ENCODE data around the gene SORCS1.

DNA sequence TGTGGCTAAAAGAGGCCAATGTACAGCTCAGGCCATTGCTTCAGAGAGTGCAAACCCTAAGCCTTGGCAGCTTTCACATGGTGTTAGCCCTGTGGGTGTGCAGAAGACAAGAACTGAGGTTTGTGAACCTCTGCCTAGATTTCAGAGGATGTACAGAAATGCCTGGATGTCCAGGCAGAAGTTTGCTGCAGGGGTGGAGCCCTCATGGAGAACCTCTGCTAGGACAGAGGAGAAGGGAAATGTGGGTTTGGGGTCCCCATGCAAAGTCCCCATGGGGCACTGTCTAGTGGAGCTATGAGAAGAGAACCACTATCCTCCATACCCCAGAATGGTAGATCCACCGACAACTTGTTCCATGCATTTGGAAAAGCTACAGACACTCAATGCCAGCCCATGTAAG lies 12.4 kb downstream of the SORCS1 start:
- TF ChIP-seq EZH2 (IDR thresholded peaks at IDR 0.05; ENCODE audit: low read length, missing control alignments): no peak
- TF ChIP-seq, protein P1, sequence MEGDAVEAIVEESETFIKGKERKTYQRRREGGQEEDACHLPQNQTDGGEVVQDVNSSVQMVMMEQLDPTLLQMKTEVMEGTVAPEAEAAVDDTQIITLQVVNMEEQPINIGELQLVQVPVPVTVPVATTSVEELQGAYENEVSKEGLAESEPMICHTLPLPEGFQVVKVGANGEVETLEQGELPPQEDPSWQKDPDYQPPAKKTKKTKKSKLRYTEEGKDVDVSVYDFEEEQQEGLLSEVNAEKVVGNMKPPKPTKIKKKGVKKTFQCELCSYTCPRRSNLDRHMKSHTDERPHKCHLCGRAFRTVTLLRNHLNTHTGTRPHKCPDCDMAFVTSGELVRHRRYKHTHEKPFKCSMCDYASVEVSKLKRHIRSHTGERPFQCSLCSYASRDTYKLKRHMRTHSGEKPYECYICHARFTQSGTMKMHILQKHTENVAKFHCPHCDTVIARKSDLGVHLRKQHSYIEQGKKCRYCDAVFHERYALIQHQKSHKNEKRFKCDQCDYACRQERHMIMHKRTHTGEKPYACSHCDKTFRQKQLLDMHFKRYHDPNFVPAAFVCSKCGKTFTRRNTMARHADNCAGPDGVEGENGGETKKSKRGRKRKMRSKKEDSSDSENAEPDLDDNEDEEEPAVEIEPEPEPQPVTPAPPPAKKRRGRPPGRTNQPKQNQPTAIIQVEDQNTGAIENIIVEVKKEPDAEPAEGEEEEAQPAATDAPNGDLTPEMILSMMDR (conservative IDR thresholded peaks at IDR 0.05 in 1 of 2, IDR thresholded peaks at IDR 0.05 in 1 of 2; ENCODE audit: low read depth in 1 of 2, low read length in 2 of 2): no peak
